Activated CD8-positive, alpha-beta T cell treated with anti-CD3 and anti-CD28 coated beads, Interleukin-2, amount 10 ng/mL, durations not matched to agents 7 days and 5 days (primary cell): ENCODE measurements around the gene C12orf56. TPM values are rescaled to one million over a fixed set of nuclear protein-coding genes. Genes with fewer than 3 reads are reported as not detected.

Experiments used
- ATAC-seq: fragments of 150-1000 bp; cut with Tn5 transposase; one replicate; pipeline ENCODE4 v1.10.0; 2021; ENCODE audit warnings: moderate library complexity
- CTCF ChIA-PET: fragments of 350-600 bp; sonication (Branson Sonifier 250); formaldehyde crosslinking; loops from one replicate; lab custom pipeline; 2021; ENCODE audit warnings: antibody characterized with exemption; lab: Charles Lee
- POLR2A ChIA-PET: fragments of 350-600 bp; sonication (Branson Sonifier 250); formaldehyde crosslinking; loops from one replicate; lab custom pipeline; 2021; ENCODE audit warnings: antibody characterized with exemption; lab: Charles Lee
- DNase-seq: peaks from one replicate; pipeline ENCODE4 v3.0.0-alpha.2; 2020
- H3K27ac Mint-ChIP-seq: one replicate; pipeline ENCODE4 v1.8.0; 2021; ENCODE audit warnings: mild to moderate bottlenecking, mixed read lengths
- H3K27me3 Mint-ChIP-seq: one replicate; pipeline ENCODE4 v1.8.0; 2021; ENCODE audit warnings: low read depth, mixed read lengths
- H3K36me3 Mint-ChIP-seq: one replicate; pipeline ENCODE4 v1.8.0; 2021; ENCODE audit warnings: low read depth, mixed read lengths
- H3K4me1 Mint-ChIP-seq: one replicate; pipeline ENCODE4 v1.8.0; 2021; ENCODE audit warnings: low read depth, mixed read lengths
- H3K4me3 Mint-ChIP-seq: one replicate; pipeline ENCODE4 v1.8.0; 2021; ENCODE audit warnings: mild to moderate bottlenecking, mixed read lengths
- H3K9me3 Mint-ChIP-seq: one replicate; pipeline ENCODE4 v1.8.0; 2022; ENCODE audit warnings: mixed read lengths; ENCODE audit not compliant: insufficient read depth
- total RNA-seq, 2 experiments: library from RNA; stranded (reverse); gene quantifications; one replicate each; pipeline ENCODE4 v1.2.3, GENCODE V29; 2021

C12orf56 gene
- total RNA-seq, 2 experiments from 2014 or later, result not detected

DNA sequence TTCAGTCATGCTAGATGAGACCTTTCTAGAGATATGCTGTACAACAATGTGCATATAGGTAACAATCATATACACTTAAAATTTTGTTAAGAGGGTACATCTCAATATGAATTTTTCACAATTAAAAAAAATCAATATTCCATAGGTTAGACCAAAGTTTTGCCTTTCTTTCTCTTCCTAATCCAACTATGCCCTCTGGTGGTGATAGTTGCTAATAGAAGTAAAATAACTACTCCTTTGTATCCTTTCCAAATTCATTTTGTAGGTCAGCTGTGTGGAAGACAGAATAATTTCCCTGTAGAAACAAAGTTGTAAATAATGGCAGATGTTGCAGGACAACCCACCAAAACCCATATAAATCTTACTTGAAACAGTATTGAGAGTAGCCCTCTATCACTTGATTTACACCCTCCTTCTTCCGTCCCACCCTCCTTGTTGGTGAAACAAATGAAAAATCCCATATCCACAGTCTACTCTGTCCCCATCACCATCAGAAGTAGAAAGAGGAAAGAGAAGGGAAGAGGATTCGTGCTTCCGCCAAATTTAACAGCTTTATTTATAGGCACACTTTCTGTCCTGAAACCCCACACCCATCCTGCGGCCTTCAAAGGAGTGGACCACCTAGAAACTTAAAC is 134.3 kb downstream of the C12orf56 start:
- POLR2A ChIA-PET, result no interaction called here
- H3K27ac Mint-ChIP-seq, result no peak overlapping the region
- no peak for ATAC-seq

DNA sequence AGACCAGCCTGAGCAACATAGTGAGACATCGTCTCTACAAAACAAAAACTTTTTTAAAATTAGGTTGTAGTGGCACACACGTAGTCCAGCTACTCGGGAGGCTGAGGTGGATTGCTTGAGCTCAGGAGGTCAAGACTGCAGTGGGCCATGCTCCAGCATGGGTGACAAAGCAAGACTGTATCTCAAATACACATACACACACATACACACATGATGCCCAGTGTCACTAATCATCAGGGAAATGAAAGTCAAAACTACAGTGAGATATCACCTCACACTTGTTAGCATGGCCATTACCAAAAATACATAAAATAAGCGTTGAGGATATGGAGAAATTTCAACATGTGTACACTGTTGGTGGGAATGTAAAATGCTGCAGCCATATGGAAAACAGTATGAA is 135.3 kb downstream of the C12orf56 start:
- Mint-ChIP-seq H3K36me3 (no peaks in the 10 kb centered on the region), H3K9me3 (no peaks in the 10 kb centered on the region), H3K27me3 (no peaks in the 10 kb centered on the region), H3K27ac (no peak overlapping the region), H3K4me3 (no peak overlapping the region), H3K4me1 (no peaks in the 10 kb centered on the region)
- DNase-seq (no peak), ATAC-seq (no peak)
- CTCF ChIA-PET, result interaction anchor here (0.6 to 4.4 kb wide), 6 partner anchors 10 to 837 kb away, joined by 3 to 19 read pairs (median 3); partner anchors contain the start of gene SRGAP1
- POLR2A ChIA-PET, result no interaction called here

More for the DNA sequence above, 134.3 kb downstream of the C12orf56 start:
- H3K9me3 Mint-ChIP-seq, result no peaks in the 10 kb centered on the region
- no peaks in the 10 kb centered on the region for H3K4me1 Mint-ChIP-seq
- no peaks in the 10 kb centered on the region for H3K36me3 Mint-ChIP-seq
- H3K27me3 Mint-ChIP-seq, result no peaks in the 10 kb centered on the region
- no peak for DNase-seq
- H3K4me3 Mint-ChIP-seq, result no peak overlapping the region
- CTCF ChIA-PET, result interaction anchor here (0.6 to 4.4 kb wide), 11 partner anchors 9 to 838 kb away, joined by 3 to 19 read pairs (median 3); partner anchors contain the start of gene SRGAP1

DNA sequence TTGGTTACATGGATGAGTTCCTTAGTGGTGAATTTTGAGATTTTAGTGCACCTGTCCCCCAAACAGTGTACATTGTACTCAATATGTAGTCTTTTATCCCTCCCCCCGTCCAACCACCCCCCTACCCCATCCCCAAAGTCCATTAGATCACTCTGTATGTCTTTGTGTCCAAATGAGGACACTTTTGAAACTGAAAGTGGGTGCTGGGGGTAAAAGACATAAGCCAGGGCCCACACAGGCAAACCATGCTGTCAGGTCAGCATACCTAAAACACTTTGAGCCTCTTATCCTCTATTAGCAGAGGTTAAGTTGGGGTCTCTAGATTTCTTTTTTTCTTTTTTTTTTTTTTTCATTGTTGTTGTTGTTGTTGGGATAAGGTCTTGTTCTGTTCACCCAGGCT is 137.2 kb downstream of the C12orf56 start:
- H3K36me3 Mint-ChIP-seq, result no peaks in the 10 kb centered on the region
- no peak for DNase-seq
- CTCF ChIA-PET, result no interaction called here
- no peaks in the 10 kb centered on the region for H3K4me1 Mint-ChIP-seq
- no peaks in the 10 kb centered on the region for H3K27me3 Mint-ChIP-seq
- no peak overlapping the region for H3K27ac Mint-ChIP-seq
- POLR2A ChIA-PET, result no interaction called here
- H3K9me3 Mint-ChIP-seq, result no peaks in the 10 kb centered on the region
- no peak overlapping the region for H3K4me3 Mint-ChIP-seq
- ATAC-seq, result no peak

DNA sequence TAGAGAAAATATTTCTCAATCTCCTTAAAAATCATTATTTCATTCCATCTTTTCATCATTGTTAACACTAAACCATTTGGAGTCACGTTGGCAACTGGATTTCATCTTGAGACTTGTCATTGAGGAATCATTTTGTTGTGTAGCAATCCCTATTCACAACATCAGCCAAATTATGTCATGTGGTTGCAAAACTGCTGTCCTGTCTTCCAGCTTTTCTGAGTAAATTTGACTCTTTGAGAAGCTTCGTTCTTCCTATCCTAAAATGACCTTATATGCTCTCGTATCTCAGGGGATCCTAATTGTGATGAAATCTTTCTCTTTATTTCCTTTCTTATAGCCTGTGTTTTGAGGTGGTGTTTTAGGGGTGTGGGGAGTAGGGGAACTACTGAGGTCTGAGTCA is 137.9 kb downstream of the C12orf56 start:
- ATAC-seq (no peak), DNase-seq (no peak)
- ChIA-PET CTCF (no interaction called here), POLR2A (no interaction called here)
- H3K27ac Mint-ChIP-seq, result no peak overlapping the region
- no peaks in the 10 kb centered on the region for H3K36me3 Mint-ChIP-seq
- H3K27me3 Mint-ChIP-seq, result no peaks in the 10 kb centered on the region
- no peak overlapping the region for H3K4me3 Mint-ChIP-seq
- H3K9me3 Mint-ChIP-seq, result no peaks in the 10 kb centered on the region
- H3K4me1 Mint-ChIP-seq, result no peaks in the 10 kb centered on the region

DNA sequence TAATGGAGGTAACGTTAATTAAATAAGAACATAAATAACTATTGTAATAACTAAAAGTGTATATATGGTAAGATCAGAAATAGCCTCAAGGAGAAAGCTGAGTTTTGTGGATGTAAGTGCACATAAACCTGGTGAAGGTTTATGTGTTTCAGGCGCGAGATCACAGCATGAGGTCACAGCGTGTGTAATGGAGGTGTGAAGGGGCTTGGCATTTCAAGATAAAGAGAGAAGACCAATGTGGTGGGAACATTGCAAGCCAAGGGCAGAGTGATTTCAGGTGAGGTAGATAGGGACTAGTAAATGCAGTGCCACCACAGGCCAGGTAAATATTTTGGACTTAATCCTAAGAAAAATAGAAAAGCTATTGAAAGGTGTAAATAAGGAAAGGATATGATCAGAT is 146.7 kb downstream of the C12orf56 start:
- H3K27me3 Mint-ChIP-seq, result peaks cover 9% of the 10 kb centered on the region
- ChIA-PET CTCF (no interaction called here), POLR2A (no interaction called here)
- DNase-seq (no peak), ATAC-seq (no peak)
- no peaks in the 10 kb centered on the region for H3K36me3 Mint-ChIP-seq
- no peak overlapping the region for H3K4me3 Mint-ChIP-seq
- no peak overlapping the region for H3K27ac Mint-ChIP-seq
- H3K4me1 Mint-ChIP-seq, result no peaks in the 10 kb centered on the region
- H3K9me3 Mint-ChIP-seq, result no peaks in the 10 kb centered on the region

DNA sequence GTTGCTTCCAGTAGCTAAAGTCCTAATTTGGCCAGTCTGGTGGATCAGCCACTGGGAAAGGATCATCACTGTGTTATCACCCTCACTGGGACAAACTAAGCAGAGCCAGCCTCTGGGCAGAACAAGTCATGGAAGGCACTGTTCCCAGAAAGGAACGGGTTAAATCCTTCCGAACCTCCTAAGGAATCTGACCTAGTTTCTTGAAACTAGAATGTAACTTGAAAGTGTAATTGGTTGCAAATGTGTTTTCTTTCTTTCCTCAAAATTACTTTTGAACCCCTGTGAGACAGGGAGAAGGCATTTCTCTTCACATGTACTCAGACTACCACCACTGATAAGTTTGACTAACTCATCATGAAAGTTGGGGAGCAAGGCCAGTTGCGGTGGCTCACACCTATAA is 149.8 kb downstream of the C12orf56 start:
- Mint-ChIP-seq H3K9me3 (no peaks in the 10 kb centered on the region), H3K36me3 (no peaks in the 10 kb centered on the region), H3K4me3 (no peak overlapping the region), H3K27ac (no peak overlapping the region), H3K27me3 (peaks cover 11% of the 10 kb centered on the region), H3K4me1 (no peaks in the 10 kb centered on the region)
- no peak for DNase-seq
- ChIA-PET CTCF (no interaction called here), POLR2A (no interaction called here)
- ATAC-seq, result no peak

DNA sequence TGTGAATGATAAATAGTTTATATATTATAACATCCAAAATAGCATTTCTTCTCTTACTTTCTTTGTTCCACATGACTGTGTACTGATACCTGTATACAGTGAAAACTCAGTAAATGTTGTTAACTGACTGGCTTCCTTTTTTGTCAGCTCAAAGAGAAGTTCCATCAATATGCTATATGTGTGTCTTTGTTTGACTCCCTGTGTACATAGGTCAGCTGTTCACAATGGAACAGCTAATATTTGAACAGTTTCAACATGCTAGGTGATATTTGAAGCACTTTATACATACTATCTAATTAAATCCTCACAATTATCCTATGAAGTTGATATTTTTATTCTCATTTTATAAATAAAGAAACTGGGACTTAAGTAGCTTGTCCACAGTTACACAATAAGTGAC is 153.2 kb downstream of the C12orf56 start:
- POLR2A ChIA-PET, result no interaction called here
- CTCF ChIA-PET, result interaction anchor here (1.7 kb wide), 1 partner anchor 393 kb away, joined by 5 read pairs; the partner anchor contains the start of gene SRGAP1
- Mint-ChIP-seq H3K4me3 (no peak overlapping the region), H3K9me3 (no peaks in the 10 kb centered on the region), H3K4me1 (no peaks in the 10 kb centered on the region), H3K27me3 (peaks cover 9% of the 10 kb centered on the region), H3K27ac (no peak overlapping the region), H3K36me3 (no peaks in the 10 kb centered on the region)
- ATAC-seq (no peak), DNase-seq (no peak)

DNA sequence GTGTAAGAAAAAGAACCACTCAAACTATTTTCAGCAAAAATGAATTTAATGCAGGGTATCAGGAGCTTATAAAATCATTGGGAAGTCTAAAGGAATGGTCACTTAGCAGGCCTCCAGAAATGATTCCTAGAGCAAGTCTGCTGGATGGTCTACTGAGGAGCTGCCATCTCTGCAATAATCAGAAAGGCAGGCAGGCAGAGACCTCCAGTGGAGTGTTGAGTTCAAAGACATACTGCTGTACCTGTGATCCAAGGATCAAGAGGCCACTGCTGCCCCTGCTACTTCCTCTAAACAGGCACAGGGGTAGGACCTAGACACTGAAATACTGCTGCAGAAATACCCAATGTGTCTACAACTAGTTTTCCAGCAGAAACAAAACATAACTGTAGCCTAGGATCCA is 154.0 kb downstream of the C12orf56 start:
- Mint-ChIP-seq H3K4me3 (no peak overlapping the region), H3K9me3 (no peaks in the 10 kb centered on the region), H3K4me1 (no peaks in the 10 kb centered on the region), H3K27ac (no peak overlapping the region), H3K36me3 (no peaks in the 10 kb centered on the region), H3K27me3 (peaks cover 9% of the 10 kb centered on the region)
- ChIA-PET CTCF (interaction anchor here (1.0 kb wide), 1 partner anchor 88 kb away, joined by 3 read pairs; no protein-coding TSS in a partner anchor), POLR2A (no interaction called here)
- no peak for ATAC-seq
- DNase-seq, result no peak

DNA sequence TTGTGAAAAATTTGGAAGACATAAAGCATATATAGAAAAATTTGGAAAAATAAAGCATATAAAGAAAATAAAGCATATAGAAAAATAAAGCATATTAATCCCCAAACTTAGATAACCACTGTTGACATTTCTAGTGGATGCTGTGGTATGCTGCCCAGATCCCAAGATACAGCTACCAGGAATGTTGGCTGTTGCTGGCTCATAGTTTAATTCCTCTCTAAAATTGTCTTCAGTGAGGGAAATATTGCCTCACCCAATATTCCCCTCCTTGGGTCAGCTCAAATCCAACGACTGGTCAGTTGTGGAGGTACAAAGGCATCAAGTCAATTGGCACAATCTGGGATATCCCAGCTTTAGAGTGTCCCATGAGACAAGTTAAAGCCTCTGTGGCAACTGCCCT is 158.4 kb downstream of the C12orf56 start:
- peaks cover 15% of the 10 kb centered on the region for H3K27me3 Mint-ChIP-seq
- H3K4me1 Mint-ChIP-seq, result no peaks in the 10 kb centered on the region
- ATAC-seq (no peak), DNase-seq (no peak)
- ChIA-PET POLR2A (no interaction called here), CTCF (no interaction called here)
- H3K9me3 Mint-ChIP-seq, result no peaks in the 10 kb centered on the region
- H3K4me3 Mint-ChIP-seq, result no peak overlapping the region
- no peak overlapping the region for H3K27ac Mint-ChIP-seq
- H3K36me3 Mint-ChIP-seq, result no peaks in the 10 kb centered on the region

DNA sequence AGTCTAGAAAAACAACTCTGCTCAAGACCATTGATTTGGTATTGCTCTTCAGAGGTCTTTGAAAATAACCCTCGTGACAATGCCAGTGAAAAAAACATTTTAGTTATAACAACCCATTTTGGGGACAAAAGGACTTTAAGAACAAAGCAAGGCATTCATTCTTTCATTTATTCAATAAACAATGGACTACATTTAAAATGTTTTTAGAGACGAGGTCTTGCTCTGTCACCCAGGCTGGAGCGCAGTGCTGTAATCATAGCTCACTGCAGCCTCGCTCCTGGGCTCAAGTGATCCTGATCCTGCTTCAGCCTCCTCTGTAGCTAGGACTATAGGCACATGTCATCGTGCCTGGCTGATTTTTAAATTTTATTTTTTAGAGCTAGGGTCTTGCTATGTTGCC is 160.8 kb downstream of the C12orf56 start:
- H3K27me3 Mint-ChIP-seq, result peaks cover 13% of the 10 kb centered on the region
- no peak for DNase-seq
- no peaks in the 10 kb centered on the region for H3K9me3 Mint-ChIP-seq
- H3K36me3 Mint-ChIP-seq, result no peaks in the 10 kb centered on the region
- no peak overlapping the region for H3K4me3 Mint-ChIP-seq
- no peak for ATAC-seq
- H3K27ac Mint-ChIP-seq, result no peak overlapping the region
- ChIA-PET CTCF (no interaction called here), POLR2A (no interaction called here)
- H3K4me1 Mint-ChIP-seq, result no peaks in the 10 kb centered on the region

DNA sequence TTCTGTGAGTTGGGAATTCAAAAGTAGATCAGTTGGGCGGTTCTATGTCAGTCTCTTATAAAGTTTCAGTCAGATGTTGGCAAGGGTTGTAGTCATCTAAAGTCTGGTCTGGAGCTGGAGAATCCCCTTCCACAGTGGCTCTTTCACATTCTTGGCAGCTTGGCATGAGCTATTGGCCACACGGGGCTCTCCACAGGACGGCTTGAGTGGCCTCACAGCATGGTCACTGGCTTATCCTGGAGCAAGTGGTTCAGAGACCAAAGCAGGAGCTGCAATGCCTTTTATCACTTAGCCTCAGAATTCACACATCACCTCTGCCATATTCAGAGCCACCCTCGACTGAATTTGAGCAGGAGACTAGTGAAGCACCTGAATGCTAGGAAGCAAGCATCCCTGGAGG is 161.3 kb downstream of the C12orf56 start:
- ChIA-PET CTCF (no interaction called here), POLR2A (no interaction called here)
- DNase-seq (no peak), ATAC-seq (no peak)
- Mint-ChIP-seq H3K27ac (no peak overlapping the region), H3K27me3 (peaks cover 11% of the 10 kb centered on the region), H3K4me1 (no peaks in the 10 kb centered on the region), H3K36me3 (no peaks in the 10 kb centered on the region), H3K9me3 (no peaks in the 10 kb centered on the region), H3K4me3 (no peak overlapping the region)

DNA sequence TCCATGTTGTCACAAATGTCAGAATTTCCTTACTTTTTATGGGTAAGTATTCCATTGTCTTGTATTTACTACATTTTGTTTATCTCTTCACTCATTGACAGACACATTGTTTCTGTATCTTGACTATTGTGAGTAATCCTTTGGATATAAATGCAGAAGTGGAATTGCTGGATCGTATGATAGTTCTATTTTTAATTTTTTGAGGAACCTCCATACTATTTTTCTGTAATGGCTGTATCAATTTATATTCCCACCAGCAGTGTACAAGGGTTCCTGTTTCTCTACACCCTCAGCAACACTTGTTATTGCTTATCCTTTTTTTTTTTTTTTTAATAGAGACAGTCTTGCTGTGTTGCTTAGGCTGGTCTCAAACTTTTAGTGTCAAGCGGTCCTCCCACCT is 164.9 kb downstream of the C12orf56 start:
- Mint-ChIP-seq H3K4me3 (no peak overlapping the region), H3K27ac (no peak overlapping the region), H3K36me3 (no peaks in the 10 kb centered on the region), H3K9me3 (no peaks in the 10 kb centered on the region), H3K4me1 (peaks cover 13% of the 10 kb centered on the region), H3K27me3 (peaks cover 11% of the 10 kb centered on the region)
- ChIA-PET CTCF (no interaction called here), POLR2A (no interaction called here)
- DNase-seq, result no peak
- ATAC-seq, result no peak
